ENCODE results near the gene GRIN2C. TPM values are rescaled to one million over a fixed set of nuclear protein-coding genes. Genes with fewer than 3 reads are reported as not detected.
"Not testable (repeated sequence)": the region's sequence is repeated elsewhere in the genome, so short reads cannot be mapped to it uniquely, and the experiment has no call there.

Gene GRIN2C
- total and polyA plus RNA-seq, 2 of the 4 experiments (the other 2 are of a cell fraction): 0.22 TPM; not detected in 1

DNA sequence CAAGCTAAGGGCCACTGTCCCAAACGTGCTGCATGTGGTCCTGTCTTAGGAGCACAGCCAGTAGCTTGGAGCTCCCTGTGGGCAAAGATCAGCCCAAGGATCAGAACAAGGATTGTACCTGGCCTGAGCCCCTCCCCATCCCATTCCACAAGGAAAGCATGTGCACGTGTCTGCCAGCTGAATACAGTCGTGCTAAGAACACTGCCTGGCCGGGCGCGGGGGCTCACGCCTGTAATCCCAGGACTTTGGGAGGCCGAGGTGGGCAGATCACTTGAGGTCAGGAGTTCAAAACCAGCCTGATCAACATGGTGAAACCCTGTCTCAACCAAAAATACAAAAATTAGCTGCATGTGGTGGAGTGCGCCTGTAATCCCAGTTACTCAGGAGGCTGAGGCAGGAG, 10.3 kb upstream of the GRIN2C start:
- H3K14ac ChIP-seq (replicated peaks; ENCODE audit: low read depth, low read length); H2AFZ ChIP-seq (replicated peaks; ENCODE audit: low read length, poor library complexity); H3K27me3 ChIP-seq (ENCODE audit: control insufficient read depth, insufficient read depth, low read length); ATAC-seq (ENCODE audit: low read depth); H3K4ac ChIP-seq (ENCODE audit: low read depth, low read length); H3K36me3 ChIP-seq (ENCODE audit: control insufficient read depth, insufficient read depth, low read length); BruUV-seq (replicated peaks); intact Hi-C loops (cut with micrococcal nuclease); H4K8ac ChIP-seq (ENCODE audit: low read depth in 2 of 2, low read length in 2 of 2); H2BK120ac ChIP-seq (ENCODE audit: low read depth, low read length); H2BK20ac ChIP-seq (ENCODE audit: low read depth, low read length); DNase-seq; H3K27ac ChIP-seq (ENCODE audit: insufficient read depth, low read length); H4K91ac ChIP-seq (ENCODE audit: insufficient read depth, low read depth, low read length); H2BK5ac ChIP-seq (ENCODE audit: low read depth, low read length, poor library complexity, severe bottlenecking); H4K5ac ChIP-seq (ENCODE audit: low read depth, low read length); H3K23ac ChIP-seq (ENCODE audit: low read depth, low read length); H3K9ac ChIP-seq (ENCODE audit: low read depth, low read length); H3K4me2 ChIP-seq (ENCODE audit: low read depth, low read length); H2AK5ac ChIP-seq (ENCODE audit: low read depth, low read length); H3K4me3 ChIP-seq (ENCODE audit: insufficient read depth, low read depth, low read length); H2BK15ac ChIP-seq (ENCODE audit: low read depth, low read length); dilution Hi-C loops (cut with HindIII; ENCODE audit: low sequenced_read_pairs, unreplicated experiment); H2AK9ac ChIP-seq (replicated peaks; ENCODE audit: low read depth, low read length, poor library complexity); H3K9me3 ChIP-seq (ENCODE audit: control insufficient read depth, insufficient read depth, low read length); H4K20me1 ChIP-seq (ENCODE audit: insufficient read depth, low read length); H3K18ac ChIP-seq (ENCODE audit: low read depth, low read length); CTCF ChIA-PET; H3K56ac ChIP-seq (ENCODE audit: extremely low read depth, insufficient read depth, low read length): not testable (repeated sequence)
- POLR2A ChIA-PET (ENCODE audit: unreplicated experiment): interaction anchor here (0.6 kb wide), 1 partner anchor 8 kb away, joined by 3 read pairs; no protein-coding TSS in a partner anchor
- in situ Hi-C loops (cut with MboI; ENCODE audit: low sequenced_read_pairs): loop anchor here (25.0 kb wide), 1 partner anchor 658 kb away; the partner anchor contains the start of genes RPL38 and TTYH2
- Histone ChIP-seq H3K79me1 (ENCODE audit: low read depth in 1 of 2, low read length in 2 of 2) (peaks cover 17 to 35% of the 10 kb centered on the region in 2 experiments; a peak in 3 of 4 replicates), H3K4me1 (ENCODE audit: control insufficient read depth, insufficient read depth, low read length) (peaks cover 11% of the 10 kb centered on the region), H3K9me1 (ENCODE audit: insufficient read depth, low read length) (peaks cover 16% of the 10 kb centered on the region)
- WGBS, 2 experiments (ENCODE audit: extremely low coverage in 2 of 2, insufficient read length in 1 of 2): no CpG with 5 or more reads among the region's 9 CpGs

Data from IMR-90 (cell line).